Cardiac fibroblast (primary cell): Measurements from ENCODE around the gene PYGM.

Source experiments
- DNase-seq, 2 donors: peaks; one replicate each; pipeline versions ENCODE4 v3.0.0 to v3.0.0-alpha.2; 2010; ENCODE audit warnings: low read depth in 2 of 2
- H3K4me3 ChIP-seq, 2 donors: replicated peaks in 1 of 2; 1 replicate in 1 of 2; 2 replicates in 1 of 2; pipeline ENCODE4 v1.5.1; 2011; ENCODE audit warnings: low read depth in 2 of 2, low read length in 2 of 2, mild to moderate bottlenecking in 2 of 2, moderate library complexity in 1 of 2
- TF ChIP-seq, protein P1 (sequence below): IDR thresholded peaks from one replicate; pipeline ENCODE4 v1.5.1; 2011; ENCODE audit warnings: low read depth, mild to moderate bottlenecking, low read length, inconsistent platforms

The PYGM gene

GRCh38 chr11:64745521-64746328 lies 14.0 kb downstream of the PYGM start:
- H3K4me3 ChIP-seq = peak overlapping the region in 1 of 2 donors; percentile 35
- DNase-seq = peak; percentile 40 to 53

DNA sequence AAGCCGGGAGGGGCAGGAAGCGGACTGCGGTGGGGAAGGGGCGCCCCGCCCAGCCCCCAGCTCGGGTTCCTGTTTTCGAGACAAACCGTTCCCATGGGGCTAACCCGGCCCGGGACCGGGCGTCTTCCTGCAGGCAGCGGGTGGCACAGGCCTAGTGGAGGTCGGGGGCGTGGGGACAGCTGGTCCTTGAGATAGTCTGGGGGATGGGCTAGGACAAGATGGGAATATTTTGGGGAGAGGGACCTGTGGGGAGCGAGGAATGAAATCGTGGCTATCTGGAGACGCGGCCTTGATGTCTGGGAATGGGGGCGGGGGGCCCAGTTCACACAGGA lies 14.6 kb downstream of the PYGM start:
- TF ChIP-seq, protein P1, sequence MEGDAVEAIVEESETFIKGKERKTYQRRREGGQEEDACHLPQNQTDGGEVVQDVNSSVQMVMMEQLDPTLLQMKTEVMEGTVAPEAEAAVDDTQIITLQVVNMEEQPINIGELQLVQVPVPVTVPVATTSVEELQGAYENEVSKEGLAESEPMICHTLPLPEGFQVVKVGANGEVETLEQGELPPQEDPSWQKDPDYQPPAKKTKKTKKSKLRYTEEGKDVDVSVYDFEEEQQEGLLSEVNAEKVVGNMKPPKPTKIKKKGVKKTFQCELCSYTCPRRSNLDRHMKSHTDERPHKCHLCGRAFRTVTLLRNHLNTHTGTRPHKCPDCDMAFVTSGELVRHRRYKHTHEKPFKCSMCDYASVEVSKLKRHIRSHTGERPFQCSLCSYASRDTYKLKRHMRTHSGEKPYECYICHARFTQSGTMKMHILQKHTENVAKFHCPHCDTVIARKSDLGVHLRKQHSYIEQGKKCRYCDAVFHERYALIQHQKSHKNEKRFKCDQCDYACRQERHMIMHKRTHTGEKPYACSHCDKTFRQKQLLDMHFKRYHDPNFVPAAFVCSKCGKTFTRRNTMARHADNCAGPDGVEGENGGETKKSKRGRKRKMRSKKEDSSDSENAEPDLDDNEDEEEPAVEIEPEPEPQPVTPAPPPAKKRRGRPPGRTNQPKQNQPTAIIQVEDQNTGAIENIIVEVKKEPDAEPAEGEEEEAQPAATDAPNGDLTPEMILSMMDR = no peak
- peak overlapping the region; percentile 14 to 35 for H3K4me3 ChIP-seq
- no peak for DNase-seq

More at GRCh38 chr11:64745521-64746328, 14.0 kb downstream of the PYGM start:
- TF ChIP-seq, protein P1 = no peak

- no peak for DNase-seq
- H3K4me3 ChIP-seq = peak overlapping the region; percentile 14 to 35
Observed at GRCh38 chr11:64744544-64745188, 15.1 kb downstream of the PYGM start.

DNA sequence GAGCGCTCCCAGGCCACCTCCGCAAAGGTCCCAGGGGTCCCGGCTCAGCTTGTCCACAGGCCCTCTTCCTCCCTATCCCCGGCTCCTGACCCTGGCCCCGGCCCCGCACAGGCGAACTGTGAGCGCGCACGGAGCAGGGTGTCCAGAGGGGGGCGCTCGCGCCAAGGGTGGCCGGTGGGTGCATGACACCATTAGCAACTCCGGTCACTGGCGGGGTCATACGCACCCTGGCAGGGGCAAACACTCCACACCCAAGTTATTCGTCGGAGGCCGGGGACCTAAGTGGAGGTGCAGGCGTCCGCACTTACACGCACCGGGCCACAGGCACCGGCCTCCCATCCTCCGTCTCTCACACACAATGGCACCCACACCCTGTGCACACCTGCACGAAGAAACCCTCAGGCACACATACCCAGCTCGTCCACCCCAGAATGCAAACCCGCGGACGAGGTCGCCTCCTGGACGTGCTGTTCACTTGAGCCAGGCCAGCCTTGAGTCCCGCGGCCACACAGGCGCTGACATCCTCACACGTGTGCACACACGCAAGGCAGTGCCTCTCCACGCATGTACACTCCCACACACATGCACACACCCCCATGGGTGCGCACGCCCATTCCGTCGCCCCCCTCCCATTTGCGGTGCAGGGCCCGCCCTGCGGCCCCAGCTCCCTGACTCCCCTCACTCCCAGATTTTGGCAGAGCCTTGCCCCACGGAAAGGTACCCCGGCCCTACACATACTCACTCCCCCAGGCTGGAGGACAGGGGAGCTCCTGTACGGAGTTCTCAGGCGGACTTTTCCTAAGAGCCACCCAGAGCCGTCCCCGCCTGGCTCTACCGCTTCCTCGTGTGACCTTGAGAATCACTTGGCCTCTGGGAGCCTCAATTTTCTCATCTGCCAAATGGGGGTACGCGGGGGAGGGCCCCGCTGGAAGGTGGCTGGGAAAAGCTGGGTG lies 15.9 kb downstream of the PYGM start, which contains the start of gene RASGRP2:
RASGRP2 (minus strand) TSS at position 552 of the 953 bp plus-strand sequence. CDS start 1,276 bp downstream, outside the sequence.
- H3K4me3 ChIP-seq = peak within 1 kb of the TSS; percentile 8 to 46
- DNase-seq = peak; percentile 24 to 28
- TF ChIP-seq, protein P1 = peak; percentile 68

More at GRCh38 chr11:64744544-64745188, 15.1 kb downstream of the PYGM start:
- TF ChIP-seq, protein P1 = no peak

- peak overlapping the region; percentile 36 to 46 for H3K4me3 ChIP-seq
- TF ChIP-seq, protein P1 = peak; percentile 62
- peak; percentile 31 to 45 for DNase-seq
Observed at GRCh38 chr11:64742889-64743590, 16.7 kb downstream of the PYGM start.
